HEK293 (cell line): ENCODE data around the gene C20orf96.

Experiments
- CTCF ChIA-PET: fragments of 350-600 bp; formaldehyde crosslinking; extraction: SDS; loops from one replicate; lab custom pipeline; 2021; ENCODE audit warnings: antibody characterized with exemption; lab: Yijun Ruan, JAX
- POLR2A ChIA-PET: fragments of 300-600 bp; formaldehyde crosslinking; extraction: SDS; loops from one replicate; lab custom pipeline; 2020; ENCODE audit warnings: antibody characterized with exemption, inconsistent platforms; lab: Yijun Ruan, JAX
- H3K27ac ChIP-seq: fragments of 200-500 bp; sonication (Bioruptor generic); 2 replicates; pipeline ENCODE4 v1.5.1; 2014; ENCODE audit warnings: low read depth, low read length, control low read depth, inconsistent platforms; ENCODE audit errors: extremely low read depth
- H3K36me3 ChIP-seq, 2 experiments: fragments of 200-500 bp in 1 of 2; sonication (Bioruptor generic) in 1 of 2; 1 replicate in 1 of 2; 2 replicates in 1 of 2; pipeline ENCODE4 v1.5.1; 2014 to 2017; ENCODE audit warnings: inconsistent platforms in 2 of 2, low read length in 2 of 2; ENCODE audit not compliant: control insufficient read depth in 2 of 2, insufficient read depth in 1 of 2
- H3K4me1 ChIP-seq: fragments of 200-500 bp; sonication (Bioruptor generic); 2 replicates; pipeline ENCODE4 v1.5.1; 2014; ENCODE audit warnings: mild to moderate bottlenecking, low read length, inconsistent platforms; ENCODE audit not compliant: control insufficient read depth, insufficient read depth
- H3K4me3 ChIP-seq: 2 replicates; pipeline ENCODE4 v1.5.1; 2011; ENCODE audit warnings: low read depth, mild to moderate bottlenecking, control low read depth, low read length, moderate library complexity
- H3K9me3 ChIP-seq: fragments of 200-500 bp; sonication (Bioruptor generic); 2 replicates; pipeline ENCODE4 v1.5.1; 2014; ENCODE audit warnings: low read depth, low read length, inconsistent platforms; ENCODE audit not compliant: control insufficient read depth, insufficient read depth
- EGR2 ChIP-seq: fragments of 450-650 bp; formaldehyde crosslinking; IDR thresholded peaks from 2 replicates; pipeline ENCODE4 v1.5.1; 2016; ENCODE audit warnings: low read depth, missing biosample characterization, missing genetic modification characterization
- INSM2 ChIP-seq: fragments of 450-650 bp; formaldehyde crosslinking; IDR thresholded peaks from 2 replicates; pipeline ENCODE4 v1.5.1; 2016; ENCODE audit warnings: missing biosample characterization, missing genetic modification characterization
- REST ChIP-seq: fragments of 450-650 bp; formaldehyde crosslinking; IDR thresholded peaks from 2 replicates; pipeline ENCODE4 v1.5.1; 2016; ENCODE audit warnings: missing biosample characterization, missing genetic modification characterization
- SALL2 ChIP-seq: fragments of 450-650 bp; formaldehyde crosslinking; IDR thresholded peaks from 2 replicates; pipeline ENCODE4 v1.5.0; 2017; ENCODE audit warnings: missing biosample characterization, mild to moderate bottlenecking, missing genetic modification characterization, borderline replicate concordance
- TRIM28 ChIP-seq: IDR thresholded peaks from 2 replicates; pipeline ENCODE4 v1.6.1; 2011; ENCODE audit warnings: low read length, control low read depth, borderline replicate concordance
- ZBTB48 ChIP-seq: fragments of 450-650 bp; formaldehyde crosslinking; IDR thresholded peaks from 2 replicates; pipeline ENCODE4 v1.5.1; 2016; ENCODE audit warnings: missing biosample characterization, missing genetic modification characterization
- ZBTB6 ChIP-seq: fragments of 450-650 bp; formaldehyde crosslinking; IDR thresholded peaks from 2 replicates; pipeline ENCODE4 v1.5.1; 2017; ENCODE audit warnings: missing biosample characterization, missing genetic modification characterization
- ZFP3 ChIP-seq: fragments of 450-650 bp; formaldehyde crosslinking; IDR thresholded peaks from 2 replicates; pipeline ENCODE4 v1.5.1; 2016; ENCODE audit warnings: low read depth, missing biosample characterization, missing genetic modification characterization
- ZFP41 ChIP-seq: fragments of 450-650 bp; formaldehyde crosslinking; IDR thresholded peaks from 2 replicates; pipeline ENCODE4 v1.5.1; 2016; ENCODE audit warnings: missing biosample characterization, missing genetic modification characterization, borderline replicate concordance
- ZIC2 ChIP-seq: fragments of 450-650 bp; formaldehyde crosslinking; IDR thresholded peaks from 2 replicates; pipeline ENCODE4 v1.5.1; 2016; ENCODE audit warnings: missing biosample characterization, missing genetic modification characterization
- ZNF10 ChIP-seq: fragments of 450-650 bp; formaldehyde crosslinking; IDR thresholded peaks from 2 replicates; pipeline ENCODE4 v1.5.1; 2017; ENCODE audit warnings: missing biosample characterization, missing genetic modification characterization
- ZNF175 ChIP-seq: fragments of 450-650 bp; formaldehyde crosslinking; IDR thresholded peaks from 2 replicates; pipeline ENCODE4 v1.5.1; 2016; ENCODE audit warnings: missing biosample characterization, missing genetic modification characterization
- ZNF362 ChIP-seq: fragments of 450-650 bp; formaldehyde crosslinking; IDR thresholded peaks from 2 replicates; pipeline ENCODE4 v1.5.1; 2016; ENCODE audit warnings: missing biosample characterization, missing genetic modification characterization
- ZNF37A ChIP-seq: fragments of 450-650 bp; IDR thresholded peaks from 2 replicates; pipeline ENCODE4 v1.5.1; 2018; ENCODE audit warnings: missing biosample characterization, missing genetic modification characterization
- ZNF398 ChIP-seq: fragments of 450-650 bp; formaldehyde crosslinking; IDR thresholded peaks from 2 replicates; pipeline ENCODE4 v1.5.1; 2017; ENCODE audit warnings: missing biosample characterization, missing genetic modification characterization
- ZNF426 ChIP-seq: fragments of 450-650 bp; formaldehyde crosslinking; IDR thresholded peaks from 2 replicates; pipeline ENCODE4 v1.5.1; 2017; ENCODE audit warnings: missing biosample characterization, missing genetic modification characterization, mild to moderate bottlenecking, inconsistent platforms, moderate library complexity
- ZNF449 ChIP-seq: fragments of 450-650 bp; formaldehyde crosslinking; IDR thresholded peaks from 2 replicates; pipeline ENCODE4 v1.5.1; 2017; ENCODE audit warnings: missing biosample characterization, mild to moderate bottlenecking, missing genetic modification characterization, moderate library complexity
- ZNF510 ChIP-seq: fragments of 450-650 bp; formaldehyde crosslinking; IDR thresholded peaks from 2 replicates; pipeline ENCODE4 v1.5.1; 2018; ENCODE audit warnings: mild to moderate bottlenecking, missing genetic modification characterization, missing biosample characterization; ENCODE audit not compliant: insufficient replicate concordance
- ZNF623 ChIP-seq: fragments of 450-650 bp; formaldehyde crosslinking; IDR thresholded peaks from 2 replicates; pipeline ENCODE4 v1.5.1; 2016; ENCODE audit warnings: missing biosample characterization, missing genetic modification characterization
- ZNF639 ChIP-seq: fragments of 450-650 bp; formaldehyde crosslinking; IDR thresholded peaks from 2 replicates; pipeline ENCODE4 v1.5.1; 2016; ENCODE audit warnings: missing biosample characterization, missing genetic modification characterization
- ZNF704 ChIP-seq: fragments of 450-650 bp; formaldehyde crosslinking; IDR thresholded peaks from 2 replicates; pipeline ENCODE4 v1.5.1; 2016; ENCODE audit warnings: missing biosample characterization, missing genetic modification characterization

Gene C20orf96

GRCh38 chr20:251354-251753, 39.2 kb downstream of the C20orf96 start (continued):
- TF ChIP-seq INSM2 (no peak), ZNF175 (tag by site-specific recombination) (no peak), ZFP41 (tag by site-specific recombination) (no peak)

GRCh38 chr20:242905-243304, 47.6 kb downstream of the C20orf96 start:
- ChIA-PET CTCF (interaction anchor here (0.6 to 2.3 kb wide), 3 partner anchors 24 to 89 kb away, joined by 4 to 12 read pairs (median 4); no protein-coding TSS in a partner anchor), POLR2A (no interaction called here)
- no peaks in the 10 kb centered on the region; the same call in 1 of the 2 replicates for H3K9me3 ChIP-seq
- H3K4me3 ChIP-seq, result no peak overlapping the region
- no peak overlapping the region for H3K27ac ChIP-seq
- no peaks in the 10 kb centered on the region for H3K4me1 ChIP-seq
- H3K36me3 ChIP-seq, result no peaks in the 10 kb centered on the region
- TF ChIP-seq ZFP3 (tag by site-specific recombination), result no peak
- TF ChIP-seq TRIM28, result no peak
- TF ChIP-seq ZNF449 (tag by site-specific recombination), result no peak
- no peak for TF ChIP-seq ZNF623 (tag by site-specific recombination)
- TF ChIP-seq ZNF398 (tag by site-specific recombination), result no peak
- no peak for TF ChIP-seq ZNF37A (tag by site-specific recombination)
- TF ChIP-seq ZNF510 (tag by site-specific recombination), result no peak
- TF ChIP-seq ZNF426 (tag by site-specific recombination), result no peak
- TF ChIP-seq ZBTB6 (tag by site-specific recombination), result no peak
- TF ChIP-seq ZNF639 (tag by site-specific recombination), result no peak
- no peak for TF ChIP-seq ZNF704 (tag by site-specific recombination)
- TF ChIP-seq ZNF10 (tag by site-specific recombination), result no peak
- no peak for TF ChIP-seq REST
- TF ChIP-seq SALL2 (tag by site-specific recombination), result no peak
- TF ChIP-seq EGR2 (tag by site-specific recombination), result no peak
- no peak for TF ChIP-seq ZFP41 (tag by site-specific recombination)
- TF ChIP-seq ZIC2, result no peak
- no peak for TF ChIP-seq ZNF362 (tag by site-specific recombination)
- TF ChIP-seq ZBTB48 (tag by site-specific recombination), result no peak
